Mesendoderm (in vitro differentiated cells): ENCODE results near the gene ECT2.

Source experiments
- DNase-seq: peaks from one replicate; pipeline ENCODE4 v3.0.0; 2013
- H2AK5ac ChIP-seq: 2 replicates; pipeline ENCODE4 v1.6.1; 2013; ENCODE audit warnings: low read length, inconsistent platforms
- H2BK120ac ChIP-seq: 2 replicates; pipeline ENCODE4 v1.6.1; 2013; ENCODE audit warnings: low read depth, mild to moderate bottlenecking, low read length, moderate library complexity, mixed read lengths
- H2BK15ac ChIP-seq: replicated peaks from 2 replicates; pipeline ENCODE4 v1.6.1; 2013; ENCODE audit warnings: low read depth, mild to moderate bottlenecking, moderate library complexity
- H2BK5ac ChIP-seq: 2 replicates; pipeline ENCODE4 v1.6.1; 2013; ENCODE audit warnings: low read length, inconsistent platforms
- H3K18ac ChIP-seq: 2 replicates; pipeline ENCODE4 v1.6.1; 2013; ENCODE audit warnings: mild to moderate bottlenecking, low read length, mixed read lengths
- H3K23ac ChIP-seq: one replicate; pipeline ENCODE4 v1.6.1; 2013; ENCODE audit warnings: low read length
- H3K27ac ChIP-seq: 2 replicates; pipeline ENCODE4 v1.5.1; 2013; ENCODE audit warnings: low read depth, mild to moderate bottlenecking, inconsistent platforms, low read length, moderate library complexity
- H3K27me3 ChIP-seq: 2 replicates; pipeline ENCODE4 v1.6.1; 2013; ENCODE audit warnings: low read length, control low read depth, mild to moderate bottlenecking, inconsistent platforms; ENCODE audit not compliant: insufficient read depth, poor library complexity
- H3K36me3 ChIP-seq: 2 replicates; pipeline ENCODE4 v1.6.1; 2013; ENCODE audit warnings: low read length, inconsistent platforms; ENCODE audit not compliant: control insufficient read depth, insufficient read depth
- H3K4ac ChIP-seq: one replicate; pipeline ENCODE4 v1.6.1; 2013; ENCODE audit warnings: low read depth, mild to moderate bottlenecking, low read length, moderate library complexity
- H3K4me1 ChIP-seq: 2 replicates; pipeline ENCODE4 v1.6.1; 2013; ENCODE audit warnings: low read depth, low read length, inconsistent platforms; ENCODE audit not compliant: control insufficient read depth
- H3K4me2 ChIP-seq: 2 replicates; pipeline ENCODE4 v1.6.1; 2013; ENCODE audit warnings: low read length
- H3K4me3 ChIP-seq: 2 replicates; pipeline ENCODE4 v1.5.1; 2013; ENCODE audit warnings: mild to moderate bottlenecking, low read length
- H3K56ac ChIP-seq: one replicate; pipeline ENCODE4 v1.6.1; 2013; ENCODE audit warnings: low read length
- H3K79me1 ChIP-seq: 2 replicates; pipeline ENCODE4 v1.6.1; 2013; ENCODE audit warnings: low read length, inconsistent platforms
- H3K79me2 ChIP-seq: 2 replicates; pipeline ENCODE4 v1.6.1; 2013; ENCODE audit warnings: mild to moderate bottlenecking, low read length; ENCODE audit not compliant: control insufficient read depth, insufficient read depth
- H3K9ac ChIP-seq: 2 replicates; pipeline ENCODE4 v1.6.1; 2013; ENCODE audit warnings: low read length, inconsistent platforms
- H4K5ac ChIP-seq: one replicate; pipeline ENCODE4 v1.6.1; 2013; ENCODE audit warnings: low read length
- H4K8ac ChIP-seq: one replicate; pipeline ENCODE4 v1.6.1; 2013; ENCODE audit warnings: low read depth, mild to moderate bottlenecking, control low read depth, low read length, moderate library complexity
- WGBS: extraction: QIAGEN DNeasy Blood & Tissue Kit; methylation state at CpG from one replicate; pipeline ENCODE4 v1.1.7; 2013; ENCODE audit warnings: low lambda C conversion rate, missing lambda C conversion rate; ENCODE audit not compliant: insufficient coverage; ENCODE audit errors: extremely low coverage; 5-methylcytosine and 5-hydroxymethylcytosine counted together

The ECT2 gene

DNA sequence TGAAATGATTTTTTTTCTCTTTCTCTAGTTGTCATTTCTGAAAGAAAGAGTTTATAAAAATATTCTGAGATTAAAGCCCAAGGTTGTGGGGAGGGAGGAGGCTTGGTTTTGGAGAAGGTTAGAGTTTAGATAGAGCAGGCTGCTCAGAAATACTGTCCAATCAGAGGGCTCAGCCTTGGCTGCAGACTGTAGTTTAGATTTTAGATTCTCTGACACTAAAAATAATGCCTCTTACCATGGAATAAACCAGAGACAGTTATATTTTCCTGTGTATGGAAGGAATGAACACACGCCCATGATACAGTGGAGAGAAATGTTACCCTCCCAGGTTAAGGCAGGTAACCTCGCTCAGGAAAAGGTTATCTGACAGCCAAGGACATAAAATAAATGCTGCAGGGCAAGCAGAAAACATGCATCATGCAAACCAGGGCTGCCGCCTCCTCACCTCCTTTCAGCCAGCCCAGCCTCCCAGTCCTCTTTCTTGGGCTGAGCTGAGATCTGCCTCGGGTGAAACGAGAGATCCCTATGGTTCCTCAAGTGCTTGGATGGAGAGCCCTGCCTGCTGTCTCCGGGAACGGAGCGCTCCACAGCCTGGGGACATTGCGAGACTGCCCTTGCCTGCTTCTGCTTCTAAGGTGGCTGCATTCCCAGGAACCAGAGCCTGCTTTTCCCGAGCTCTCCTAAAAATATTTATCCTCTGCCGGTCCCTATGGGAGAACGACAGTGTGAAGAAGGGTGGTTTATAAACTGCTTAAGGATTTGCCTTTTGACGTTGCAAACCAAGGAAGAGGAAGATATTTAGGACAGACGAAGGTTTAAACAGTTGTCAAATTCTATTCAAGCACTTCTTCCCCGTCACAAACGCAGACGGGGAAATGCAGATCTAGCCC lies 40.5 kb upstream of the ECT2 start:
- Histone ChIP-seq H3K18ac (no peak overlapping the region), H3K9ac (peak overlapping the region; percentile 73), H4K8ac (no peak overlapping the region), H2BK120ac (no peak overlapping the region), H3K4me1 (peaks cover 2% of the 10 kb centered on the region), H3K36me3 (no peaks in the 10 kb centered on the region), H3K79me1 (no peaks in the 10 kb centered on the region), H3K23ac (no peak overlapping the region), H3K4ac (no peak overlapping the region), H2AK5ac (no peak overlapping the region), H3K4me2 (peak overlapping the region; percentile 93), H3K27me3 (no peaks in the 10 kb centered on the region), H3K27ac (no peak overlapping the region), H3K79me2 (no peaks in the 10 kb centered on the region), H2BK5ac (no peak overlapping the region), H2BK15ac (no peak overlapping the region), H3K56ac (peak overlapping the region; percentile 78), H3K4me3 (peak overlapping the region; percentile 75), H4K5ac (no peak overlapping the region)
- peak; percentile 75 for DNase-seq
- WGBS: no CpG with 5 or more reads among the region's 17 CpGs

DNA sequence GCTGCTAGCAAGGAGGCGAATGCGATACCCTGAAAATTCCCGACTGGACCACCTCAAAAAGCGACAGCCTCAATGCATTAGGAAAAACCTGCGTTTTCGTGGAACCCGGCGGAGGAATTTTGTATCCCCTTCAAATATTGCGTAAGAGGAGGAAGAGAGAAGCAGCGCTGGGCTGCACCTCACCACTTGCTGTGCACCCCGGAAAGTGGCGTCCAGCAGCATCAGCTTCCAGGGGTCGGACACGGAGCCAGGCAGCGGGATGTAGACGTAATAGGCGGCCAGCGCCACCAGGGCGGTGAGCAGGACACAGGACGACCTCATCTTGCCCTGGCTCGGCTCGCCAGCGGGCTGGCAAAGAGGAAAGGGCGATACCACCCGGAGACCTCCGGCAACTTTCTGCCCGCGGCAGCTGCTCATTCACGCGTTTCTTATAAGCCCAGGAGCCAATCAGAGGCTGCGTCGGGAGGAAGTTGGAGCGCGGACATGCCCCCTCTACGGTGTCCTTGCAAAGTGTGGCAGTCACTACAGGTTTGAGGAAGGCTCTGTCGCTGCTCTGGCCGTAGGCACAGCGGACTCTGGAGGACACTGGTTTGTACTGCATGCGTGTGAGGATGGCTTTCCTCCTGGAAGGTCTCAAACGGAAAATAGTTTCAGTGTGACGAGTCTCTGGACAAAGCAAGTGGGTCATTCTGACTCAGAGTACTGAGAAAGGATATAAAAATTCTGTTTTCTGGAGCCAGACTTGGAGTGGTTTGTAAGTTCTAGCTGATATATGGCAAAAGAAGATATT lies 39.7 kb upstream of the ECT2 start, which contains the start of gene NCEH1:
NCEH1 (minus strand) TSS at position 404 of the 790 bp plus-strand sequence; CDS start at position 321, 83 bp downstream.
- peak within 1 kb of the TSS; percentile 73 for H3K9ac ChIP-seq
- no peaks in the 10 kb centered on the region for H3K27me3 ChIP-seq
- H3K56ac ChIP-seq: peak within 1 kb of the TSS; percentile 78
- no peak within 1 kb of the TSS for H2BK5ac ChIP-seq
- H2AK5ac ChIP-seq: no peak within 1 kb of the TSS
- no peak within 1 kb of the TSS for H3K4ac ChIP-seq
- H3K79me2 ChIP-seq: no peaks in the 10 kb centered on the region
- H3K18ac ChIP-seq: no peak within 1 kb of the TSS
- no CpG with 5 or more reads among the region's 41 CpGs for WGBS
- H3K23ac ChIP-seq: no peak within 1 kb of the TSS
- peak; percentile 98 for DNase-seq
- no peak within 1 kb of the TSS for H3K27ac ChIP-seq
- H4K5ac ChIP-seq: peak within 1 kb of the TSS; percentile 36
- H2BK120ac ChIP-seq: no peak within 1 kb of the TSS
- peak within 1 kb of the TSS; percentile 75 for H3K4me3 ChIP-seq
- peaks cover 2% of the 10 kb centered on the region for H3K4me1 ChIP-seq
- peak within 1 kb of the TSS; percentile 93 for H3K4me2 ChIP-seq
- H3K36me3 ChIP-seq: no peaks in the 10 kb centered on the region
- H4K8ac ChIP-seq: no peak within 1 kb of the TSS
- H2BK15ac ChIP-seq: no peak within 1 kb of the TSS
- H3K79me1 ChIP-seq: no peaks in the 10 kb centered on the region

DNA sequence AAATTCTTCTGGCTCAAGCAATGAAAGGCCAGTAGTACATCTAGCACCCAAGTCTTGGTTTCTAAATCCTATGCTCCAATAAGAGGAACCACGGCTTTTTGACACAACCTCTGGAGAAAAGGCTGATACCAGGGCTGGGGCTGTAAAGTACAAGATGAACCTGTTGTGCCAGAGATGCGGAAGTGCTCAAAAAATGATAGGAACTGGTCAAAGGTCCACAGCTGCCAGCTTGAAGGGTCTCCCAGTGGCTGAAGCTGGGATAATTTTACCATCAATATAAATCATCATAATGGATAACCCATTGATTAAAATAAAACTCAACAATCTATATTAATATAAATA lies 39.1 kb upstream of the ECT2 start:
- Histone ChIP-seq H3K18ac (no peak overlapping the region), H3K9ac (peak overlapping the region; percentile 23), H2BK15ac (no peak overlapping the region), H3K36me3 (no peaks in the 10 kb centered on the region), H3K79me2 (no peaks in the 10 kb centered on the region), H2AK5ac (no peak overlapping the region), H2BK5ac (no peak overlapping the region), H3K27ac (no peak overlapping the region), H3K4me2 (no peak overlapping the region), H3K4me1 (peaks cover 2% of the 10 kb centered on the region), H3K56ac (peak overlapping the region; percentile 37), H3K79me1 (no peaks in the 10 kb centered on the region), H3K27me3 (no peaks in the 10 kb centered on the region), H3K4ac (no peak overlapping the region), H2BK120ac (no peak overlapping the region), H3K4me3 (no peak overlapping the region), H4K8ac (no peak overlapping the region), H3K23ac (no peak overlapping the region), H4K5ac (peak overlapping the region; percentile 36)
- DNase-seq: no peak
- no CpG with 5 or more reads among the region's 2 CpGs for WGBS

DNA sequence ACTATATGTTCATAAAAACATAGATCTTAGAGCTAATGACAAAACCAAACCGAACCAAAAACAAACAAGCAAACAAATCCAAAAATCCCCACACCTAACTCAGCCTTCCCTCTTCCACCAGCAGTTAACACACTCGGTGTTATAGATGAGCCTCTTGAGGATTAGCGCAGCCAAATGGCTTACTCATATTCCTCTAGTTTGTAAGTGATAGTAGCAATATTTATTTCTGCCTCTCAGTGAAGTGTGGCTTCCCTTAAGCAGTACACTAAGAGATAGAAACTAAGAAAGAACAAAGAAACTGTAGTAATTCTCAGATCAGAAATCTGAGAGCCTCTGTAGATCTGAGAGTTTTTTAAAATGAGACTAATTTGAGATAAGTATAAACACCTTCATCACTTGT lies 37.2 kb upstream of the ECT2 start:
- Histone ChIP-seq H3K4ac (no peak overlapping the region), H3K9ac (no peak overlapping the region), H4K8ac (no peak overlapping the region), H3K79me1 (no peaks in the 10 kb centered on the region), H3K36me3 (no peaks in the 10 kb centered on the region), H3K4me1 (peaks cover 2% of the 10 kb centered on the region), H3K18ac (no peak overlapping the region), H3K56ac (no peak overlapping the region), H2BK15ac (no peak overlapping the region), H2BK120ac (no peak overlapping the region), H3K27ac (no peak overlapping the region), H4K5ac (no peak overlapping the region), H3K4me3 (no peak overlapping the region), H3K79me2 (no peaks in the 10 kb centered on the region), H3K4me2 (no peak overlapping the region), H3K27me3 (no peaks in the 10 kb centered on the region), H2BK5ac (no peak overlapping the region), H2AK5ac (no peak overlapping the region), H3K23ac (no peak overlapping the region)
- DNase-seq: no peak
- 100% methylated on average over 1 of the region's 3 CpGs for WGBS

DNA sequence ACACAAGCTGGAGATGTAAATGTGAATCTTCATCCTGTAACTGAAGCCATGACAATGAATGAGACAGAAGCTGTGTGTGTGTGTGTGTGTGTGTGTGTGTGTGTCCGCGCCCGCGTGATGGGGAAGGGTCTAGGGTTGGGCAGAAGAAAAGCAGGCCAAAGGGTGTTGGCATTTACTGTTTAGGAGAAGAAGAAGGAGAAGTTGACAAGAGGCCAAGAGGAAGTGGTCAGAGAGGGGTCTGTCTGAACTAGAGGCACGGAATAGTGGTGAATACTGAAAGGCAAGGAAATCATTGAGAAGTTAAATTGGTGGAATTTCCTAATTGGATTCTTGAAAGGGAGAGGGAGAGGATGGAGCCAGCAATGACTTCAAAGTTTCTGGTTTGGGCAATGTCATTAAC lies 34.0 kb upstream of the ECT2 start:
- no peak overlapping the region for H2BK120ac ChIP-seq

More for the DNA sequence above, 34.0 kb upstream of the ECT2 start:
- no peak overlapping the region for H2BK5ac ChIP-seq
- no CpG with 5 or more reads among the region's 5 CpGs for WGBS
- no peak overlapping the region for H3K23ac ChIP-seq
- no peak overlapping the region for H3K18ac ChIP-seq
- H4K8ac ChIP-seq: no peak overlapping the region
- H3K27me3 ChIP-seq: no peaks in the 10 kb centered on the region
- no peak overlapping the region for H2AK5ac ChIP-seq
- H3K56ac ChIP-seq: no peak overlapping the region
- H4K5ac ChIP-seq: no peak overlapping the region
- no peaks in the 10 kb centered on the region for H3K4me1 ChIP-seq
- DNase-seq: no peak
- no peak overlapping the region for H3K4me2 ChIP-seq
- H3K4ac ChIP-seq: no peak overlapping the region
- H2BK15ac ChIP-seq: no peak overlapping the region
- no peaks in the 10 kb centered on the region for H3K36me3 ChIP-seq
- no peak overlapping the region for H3K4me3 ChIP-seq
- H3K79me1 ChIP-seq: no peaks in the 10 kb centered on the region
- no peak overlapping the region for H3K9ac ChIP-seq
- no peak overlapping the region for H3K27ac ChIP-seq
- H3K79me2 ChIP-seq: no peaks in the 10 kb centered on the region
